ENCODE data around the gene SIGLEC1. TPM values are rescaled to one million over a fixed set of nuclear protein-coding genes. Genes with fewer than 3 reads are reported as not detected.

Gene SIGLEC1
- total RNA-seq, 1 donor from 2014 or later = under 0.01 TPM

- no peak for DNase-seq (ENCODE audit: low spot score in 2 of 2)
- no peak for FAIRE-seq
Observed at GRCh38 chr20:3663858-3664257, 48.5 kb downstream of the SIGLEC1 start.

- no peak for DNase-seq (ENCODE audit: low spot score in 2 of 2)
- FAIRE-seq = no peak
Observed at GRCh38 chr20:3663031-3663701, 49.2 kb downstream of the SIGLEC1 start, which contains the start of gene GFRA4. GFRA4 (minus strand) TSS chr20:3663399; CDS start chr20:3663399, 0 bp downstream.

Other genes with a start within 250 kb of the SIGLEC1 start
- 51.0 TPM for gene ATRN, start 241.6 kb downstream of the SIGLEC1 start, total RNA-seq
- not detected for gene GFRA4, start 49.2 kb downstream of the SIGLEC1 start, total RNA-seq
- 2.4 TPM for gene ADAM33, start 30.6 kb downstream of the SIGLEC1 start, total RNA-seq
- gene HSPA12B, start 20.1 kb upstream of the SIGLEC1 start, total RNA-seq = 2.4 TPM
- 17.5 TPM for gene ADISSP, start 55.2 kb upstream of the SIGLEC1 start, total RNA-seq
- gene SPEF1, start 68.8 kb upstream of the SIGLEC1 start, total RNA-seq = 0.41 TPM
- gene CENPB, start 74.1 kb upstream of the SIGLEC1 start, total RNA-seq = 58.3 TPM
- gene CDC25B, start 83.7 kb upstream of the SIGLEC1 start, total RNA-seq = 6.1 TPM
- gene AP5S1, start 107.9 kb upstream of the SIGLEC1 start, total RNA-seq = 4.1 TPM
- gene MAVS, start 134.2 kb upstream of the SIGLEC1 start, total RNA-seq = 6.9 TPM
- gene PANK2, start 176.8 kb upstream of the SIGLEC1 start, total RNA-seq = 62.0 TPM

Measured in frontal cortex (tissue), 4 donors.